NCI-H2227 treated with DMSO at 0.1 percent for 48 hours (cell line): ENCODE results near the gene KRCC1.
"Not testable (repeated sequence)": the region's sequence is repeated elsewhere in the genome, so short reads cannot be mapped to it uniquely, and the experiment has no call there.

Experiments
- DNase-seq: peaks from one replicate; lab custom pipeline; 2025; lab: John Stamatoyannopoulos, UW

Gene KRCC1

DNA sequence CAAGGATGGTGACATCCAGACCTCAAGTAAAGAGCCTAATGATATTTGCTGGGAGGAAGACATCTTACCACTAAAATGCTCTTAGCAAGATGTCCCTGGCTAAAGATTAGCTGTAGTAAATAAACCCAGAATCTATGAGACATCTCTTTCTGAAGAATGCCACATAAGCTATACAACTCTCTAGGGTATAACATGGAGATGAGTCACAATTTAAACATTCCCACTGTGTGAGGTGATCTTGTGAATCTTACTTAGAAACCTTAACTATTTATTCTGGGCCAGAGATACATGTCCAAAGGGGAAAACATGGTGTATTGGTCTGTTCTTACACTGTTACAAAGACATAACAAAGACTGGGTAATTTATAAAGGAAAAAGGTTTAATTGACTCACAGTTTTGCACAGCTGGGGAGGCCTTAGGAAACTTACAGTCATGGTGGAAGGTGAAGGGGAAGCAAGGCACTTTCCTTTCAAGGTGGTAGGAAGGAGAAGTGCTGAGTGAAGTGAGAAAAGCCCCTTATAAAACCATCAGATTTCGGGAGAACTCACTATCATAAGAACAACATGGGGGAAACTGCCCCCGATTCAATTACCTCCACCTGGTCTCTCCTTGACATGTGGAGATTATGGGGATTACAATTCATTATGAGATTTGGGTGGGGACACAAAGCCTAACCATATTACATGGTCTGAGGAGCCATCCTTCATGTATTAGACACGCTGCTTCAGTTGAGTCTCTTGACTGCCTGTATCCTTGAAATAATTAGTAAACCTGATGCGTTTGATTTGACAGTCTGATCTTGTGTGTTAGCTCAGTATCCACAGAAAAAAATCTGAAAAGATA is 17.1 kb downstream of the KRCC1 start:
- DNase-seq, result no peak

DNA sequence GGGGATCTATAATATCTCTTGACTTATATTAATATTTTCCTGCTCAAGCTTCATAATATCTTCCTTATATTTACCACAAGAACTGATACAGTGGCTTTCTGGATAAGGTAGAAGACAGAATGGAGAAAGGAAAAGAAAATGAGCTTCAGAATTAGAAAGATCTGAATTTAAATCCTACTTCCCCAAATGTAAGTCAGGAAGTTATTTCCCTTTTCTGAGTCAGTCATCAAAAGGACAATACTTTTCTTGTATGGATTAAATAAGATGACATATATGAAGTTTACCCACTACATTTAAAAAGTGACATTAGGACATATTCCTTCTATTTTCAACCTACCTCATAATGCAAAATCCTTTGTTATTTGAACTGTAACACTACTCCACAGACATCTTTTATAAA is 19.0 kb downstream of the KRCC1 start:
- DNase-seq, result no peak

DNA sequence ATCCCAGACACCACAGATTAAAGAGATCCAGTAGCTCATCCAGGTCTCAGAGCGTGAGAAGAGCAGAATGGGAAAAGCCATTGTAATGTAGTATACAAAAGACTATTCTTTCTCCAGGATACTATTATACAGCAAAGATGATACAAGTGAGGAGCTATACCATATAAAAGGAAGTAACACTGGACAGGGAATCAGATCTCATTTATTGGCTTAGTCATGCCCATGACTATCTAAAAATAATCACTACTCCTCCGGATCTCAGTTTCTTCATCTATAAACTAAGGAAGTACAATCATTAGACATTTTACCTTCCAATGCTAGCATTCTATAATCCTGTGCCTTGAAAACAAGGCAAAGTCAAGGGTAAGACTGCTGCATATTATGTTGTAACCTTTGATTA is 19.4 kb downstream of the KRCC1 start:
- DNase-seq, result no peak

DNA sequence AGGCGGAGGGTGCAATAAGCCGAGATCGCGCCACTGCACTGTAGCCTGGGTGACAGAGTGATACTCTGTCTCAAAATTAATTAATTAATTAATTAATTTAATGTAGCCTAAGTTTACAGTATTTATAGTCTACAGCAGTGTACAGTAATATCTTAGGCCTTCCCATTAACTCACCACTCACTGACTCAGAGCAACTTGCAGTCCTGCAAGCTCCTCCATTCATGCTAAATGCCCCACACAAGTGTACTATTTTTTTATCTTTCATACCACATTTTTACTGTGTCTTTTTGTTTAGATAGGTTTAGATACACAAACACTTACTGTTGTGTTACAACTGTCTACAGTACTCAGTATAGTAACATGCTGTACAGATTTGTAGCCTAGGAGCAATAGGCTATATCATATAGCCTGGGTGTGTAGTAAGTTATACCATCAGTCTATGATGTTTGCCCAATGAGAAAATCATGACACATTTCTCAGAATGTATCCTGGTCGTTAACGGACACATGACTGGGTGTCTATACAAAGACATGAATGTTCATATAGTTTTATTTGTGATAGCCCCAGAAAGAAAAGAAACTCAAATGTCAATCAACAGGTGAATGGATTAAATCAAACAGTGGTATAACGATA is 23.4 kb downstream of the KRCC1 start:
- no peak for DNase-seq

DNA sequence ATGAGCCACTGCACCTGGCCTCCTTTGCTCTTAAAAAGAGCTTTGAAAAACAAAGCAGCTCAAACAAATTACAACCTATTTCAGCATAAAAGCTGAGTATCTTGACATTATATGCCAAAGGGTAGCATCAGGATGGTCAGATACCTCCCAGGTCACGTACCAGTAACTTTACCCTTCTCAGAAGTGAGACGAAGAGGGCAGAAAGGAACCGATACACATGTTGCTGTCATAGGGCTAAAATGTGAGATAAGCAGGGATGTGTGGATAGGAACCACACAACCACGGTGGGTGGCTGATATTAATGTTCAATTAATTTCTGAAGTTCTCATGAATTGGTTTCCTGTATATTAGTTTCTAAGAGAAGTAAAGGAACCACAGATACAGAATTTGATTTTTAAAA is 26.7 kb downstream of the KRCC1 start:
- no peak for DNase-seq

DNA sequence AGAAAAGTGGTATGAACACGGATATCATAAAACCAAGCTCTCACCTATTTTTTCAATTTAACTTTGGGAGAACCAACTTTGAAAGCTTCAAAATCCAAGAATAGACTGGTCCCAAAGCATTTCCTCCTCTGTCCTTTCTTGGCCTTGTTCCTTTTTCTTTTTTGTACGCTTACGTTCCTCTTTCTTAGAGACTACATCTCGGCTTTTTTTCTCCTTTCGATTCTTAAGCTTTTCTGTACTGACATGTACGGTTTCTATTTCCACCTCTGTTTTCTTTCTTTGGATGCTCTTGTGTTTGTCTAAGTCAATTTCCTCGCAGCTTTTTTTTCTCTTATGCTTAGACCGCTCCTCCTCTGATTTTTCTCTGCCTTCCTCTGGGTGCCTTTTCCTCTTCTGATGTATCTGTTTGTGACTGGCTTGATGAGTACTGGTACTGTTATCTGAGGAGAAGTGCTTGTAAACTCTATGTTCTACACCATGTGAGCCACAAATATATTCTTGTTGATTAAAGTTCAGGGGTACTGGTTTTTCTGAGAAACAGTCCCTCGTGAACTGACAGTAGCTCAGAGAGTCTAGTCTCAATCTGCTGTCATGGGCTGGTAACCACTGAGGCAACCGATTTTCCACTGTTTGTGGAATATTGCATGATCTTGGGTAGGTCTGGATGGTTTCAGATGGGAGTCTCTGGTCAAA is 27.7 kb downstream of the KRCC1 start:
- no peak for DNase-seq

DNA sequence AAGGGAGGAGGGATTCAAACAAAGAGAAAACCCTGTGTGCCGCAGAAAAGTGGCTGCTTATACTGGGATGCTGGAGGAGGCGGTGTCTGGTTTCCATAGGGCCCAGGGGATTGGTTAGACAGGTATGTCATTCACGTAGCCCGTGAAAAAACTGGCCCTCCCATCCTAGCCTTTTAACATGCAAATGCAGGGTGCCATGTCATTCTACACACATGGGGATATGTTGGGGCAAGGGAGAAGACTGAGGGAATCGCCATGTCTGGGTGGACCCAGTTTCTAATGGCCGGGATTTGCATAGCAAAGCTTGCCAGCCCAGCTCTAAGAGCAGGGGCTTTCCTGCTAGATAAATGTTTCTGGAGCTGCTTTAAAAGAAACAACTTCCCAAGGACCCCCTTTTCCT is 31.1 kb downstream of the KRCC1 start:
- DNase-seq, result no peak

DNA sequence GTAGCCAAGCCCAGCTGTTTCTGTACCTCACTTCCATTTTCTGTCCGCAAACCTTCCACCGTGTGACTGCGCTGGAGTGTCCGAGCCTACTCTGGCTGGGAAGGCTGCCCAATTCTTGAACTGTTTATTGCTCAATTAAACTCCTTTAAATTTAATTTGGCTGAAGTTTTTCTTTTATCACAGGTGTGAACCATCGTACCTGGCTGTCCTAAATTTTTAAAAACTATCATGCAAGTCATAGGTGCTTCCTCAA is 33.0 kb downstream of the KRCC1 start:
- DNase-seq, result no peak

DNA sequence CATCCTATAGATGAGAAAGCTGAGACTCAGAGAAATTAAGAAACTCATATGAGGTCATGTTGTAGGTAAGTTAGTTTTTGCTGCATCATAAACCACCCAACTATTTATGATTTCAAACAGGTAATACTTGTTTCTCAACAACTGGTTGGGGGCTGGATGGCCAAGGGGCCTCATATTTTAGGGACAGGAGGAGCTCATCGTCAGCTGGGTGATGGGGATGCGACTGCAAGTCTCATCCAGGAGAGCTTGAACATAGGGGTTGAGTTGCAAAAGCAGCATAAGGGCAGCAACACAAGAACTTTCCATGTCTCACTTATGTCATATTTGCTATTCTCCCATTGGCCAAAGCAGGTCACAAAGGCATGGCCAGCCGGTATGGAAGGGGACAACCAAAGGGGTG is 35.6 kb downstream of the KRCC1 start:
- DNase-seq, result no peak

DNA sequence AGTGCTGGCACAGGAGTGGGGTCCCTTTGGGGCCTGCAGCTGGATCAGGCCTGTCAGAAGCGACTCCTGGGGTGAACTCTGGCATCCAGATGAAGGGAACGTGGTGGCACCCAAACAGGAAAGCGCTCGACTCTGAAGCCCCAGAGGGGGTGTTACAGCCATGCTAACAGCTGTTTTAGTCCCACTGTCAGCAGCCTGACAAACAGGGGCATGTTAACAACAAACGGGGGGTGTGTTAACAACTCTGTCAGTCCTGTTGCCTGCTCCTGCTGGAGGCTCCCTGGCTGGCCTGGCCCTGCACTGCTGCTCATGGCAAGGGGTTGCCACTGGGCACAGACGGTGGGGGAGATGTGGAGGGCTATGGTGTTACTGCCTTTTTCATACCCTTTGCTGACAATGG is 36.7 kb downstream of the KRCC1 start:
- DNase-seq, result no peak

DNA sequence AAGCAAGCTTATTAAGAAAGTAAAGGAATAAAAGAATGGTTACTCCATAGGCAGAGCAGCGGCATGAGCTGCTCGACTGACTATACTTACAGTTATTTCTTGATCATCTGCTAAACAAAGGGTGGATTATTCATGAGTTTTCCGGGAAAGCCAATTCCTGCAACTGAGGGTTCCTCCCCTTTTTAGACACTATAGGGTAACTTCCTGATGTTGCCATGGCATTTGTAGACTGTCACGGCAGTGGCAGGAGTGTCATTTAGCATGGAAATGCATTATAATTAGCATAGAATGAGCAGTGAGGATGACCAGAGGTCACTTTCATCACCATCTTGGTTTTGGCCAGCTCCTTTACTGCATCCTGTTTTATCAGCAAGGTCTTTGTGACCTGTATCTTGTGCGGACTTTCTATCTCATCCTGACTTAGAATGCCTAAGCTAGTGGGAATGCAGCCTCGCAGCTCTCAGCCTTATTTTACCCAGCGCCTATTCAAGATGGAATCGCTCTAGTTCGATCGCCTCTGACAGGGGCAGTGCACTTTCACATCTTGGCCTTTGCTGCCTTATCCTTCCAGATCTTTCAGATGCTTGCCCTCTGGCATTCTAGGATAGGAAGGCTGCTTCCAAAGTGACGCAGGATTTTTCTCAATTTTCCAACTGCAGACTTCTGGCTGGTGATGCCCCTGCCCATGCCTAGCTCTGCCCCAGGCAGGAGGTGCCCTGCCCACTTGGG is 37.3 kb downstream of the KRCC1 start:
- not testable (repeated sequence) for DNase-seq

DNA sequence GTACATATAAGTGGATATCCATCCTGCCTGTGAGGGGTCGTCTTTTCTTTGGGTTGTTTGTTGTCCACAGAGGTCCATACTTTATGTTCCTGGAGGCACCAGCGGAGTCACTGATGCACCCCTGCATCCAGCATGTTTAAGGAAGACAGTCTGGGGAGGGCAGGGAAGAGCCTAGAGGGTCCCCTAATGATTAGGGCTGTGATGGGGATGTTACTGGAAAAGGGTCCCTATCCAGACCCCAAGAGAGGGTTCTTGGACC is 37.9 kb downstream of the KRCC1 start:
- not testable (repeated sequence) for DNase-seq

DNA sequence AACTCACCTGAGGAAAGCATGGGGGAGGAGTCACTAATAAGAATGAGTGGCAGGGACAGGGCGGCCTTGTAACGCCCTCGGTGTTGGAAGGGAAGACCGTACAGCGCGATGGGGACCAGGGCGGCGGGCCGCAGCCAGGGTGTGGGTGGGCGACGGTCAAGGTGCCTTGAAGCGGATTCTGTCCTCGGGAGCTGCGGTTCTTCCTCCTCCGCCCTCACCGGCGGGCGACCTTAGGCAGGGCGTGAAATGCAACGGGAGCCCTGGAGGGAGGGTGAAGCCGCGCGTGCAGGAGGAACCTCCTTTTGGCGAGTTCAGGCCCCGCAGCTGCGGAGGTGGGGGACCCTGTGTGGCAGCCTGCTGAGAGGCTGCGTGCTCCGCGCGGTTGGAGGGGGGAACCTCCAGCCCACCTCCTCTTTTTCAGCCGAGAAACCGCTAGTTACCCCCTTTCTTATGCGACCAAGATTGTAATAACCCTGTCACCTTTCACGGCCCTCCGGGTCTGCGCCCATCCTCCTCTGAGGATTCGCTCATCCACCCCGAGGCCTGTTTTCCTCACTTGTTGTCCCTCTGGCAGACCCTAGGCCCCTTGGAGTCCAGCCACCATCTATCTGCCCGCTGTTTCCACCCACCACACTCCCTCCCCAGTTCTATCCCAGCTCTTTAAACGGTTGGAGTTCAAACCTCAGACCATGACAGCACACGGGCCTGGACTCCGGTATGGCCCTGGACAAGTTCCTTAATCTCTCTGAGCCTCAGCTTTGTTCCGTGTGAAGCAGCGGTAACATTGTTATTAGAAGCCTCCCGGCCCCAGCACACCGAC is 38.4 kb downstream of the KRCC1 start:
- DNase-seq, result peak; percentile 85

DNA sequence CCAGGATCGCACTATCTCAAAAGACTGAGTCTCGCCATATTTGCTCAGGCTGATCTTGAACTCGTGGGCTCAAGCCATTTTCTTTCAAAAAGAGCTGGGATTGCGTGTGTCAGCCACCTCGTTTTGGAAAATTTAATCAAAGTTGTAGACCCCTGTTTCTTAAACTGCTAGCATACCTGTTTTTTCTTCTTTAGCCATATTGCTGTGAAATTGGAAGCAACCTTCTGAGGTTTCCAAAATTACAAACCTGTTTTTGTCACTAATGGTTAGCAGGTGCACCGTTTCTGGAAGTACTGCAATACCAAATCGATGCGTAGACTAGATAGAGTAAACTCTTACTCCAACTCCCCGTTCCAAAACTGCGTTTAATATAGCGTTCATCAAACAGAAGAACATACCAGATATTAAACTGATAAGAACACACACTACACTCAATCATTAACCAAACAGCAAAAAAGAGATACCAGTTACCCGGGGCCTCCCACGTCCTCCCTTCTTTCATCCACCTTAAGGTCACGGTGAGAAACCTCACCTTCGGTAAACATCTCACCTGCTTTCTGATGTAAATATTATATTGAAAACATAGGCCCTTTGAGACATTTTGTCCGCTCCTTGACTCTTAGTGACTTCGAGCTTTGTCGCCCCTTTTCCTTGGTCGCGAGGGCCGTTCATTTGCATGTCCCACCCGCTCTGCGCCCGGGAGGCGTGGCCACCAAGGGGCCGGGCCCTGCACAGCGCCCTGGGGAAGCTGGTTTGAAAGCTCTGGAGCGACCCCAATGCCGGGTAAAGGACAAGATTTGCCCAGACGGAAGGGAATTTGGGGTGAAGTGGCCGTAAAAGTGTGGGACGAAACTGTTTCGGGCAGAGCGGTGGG is 39.3 kb downstream of the KRCC1 start, which contains the start of gene RNU2-63P:
Gene RNU2-63P, minus strand, starts transcription at position 462 of the 874 bp plus-strand sequence.
- DNase-seq, result peak; percentile 85

DNA sequence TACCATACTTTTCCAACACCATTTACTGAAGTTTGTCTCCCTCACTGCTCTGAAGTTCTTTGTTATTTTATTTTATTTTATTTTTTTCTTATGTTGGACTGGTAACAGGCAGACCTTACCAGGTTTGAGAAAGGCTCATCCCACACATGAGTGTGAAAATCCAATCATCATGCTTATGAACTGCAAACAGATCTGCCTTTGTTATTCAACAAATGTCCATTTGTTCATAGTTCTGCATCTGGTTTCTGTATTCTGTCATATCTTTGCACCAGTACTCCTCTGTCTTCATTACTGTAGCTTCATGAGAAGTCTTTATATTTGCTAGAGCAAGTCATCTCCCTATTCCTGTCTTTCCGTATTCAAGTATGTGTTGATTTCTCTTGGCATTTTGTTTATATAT is 44.6 kb downstream of the KRCC1 start:
- no peak for DNase-seq

DNA sequence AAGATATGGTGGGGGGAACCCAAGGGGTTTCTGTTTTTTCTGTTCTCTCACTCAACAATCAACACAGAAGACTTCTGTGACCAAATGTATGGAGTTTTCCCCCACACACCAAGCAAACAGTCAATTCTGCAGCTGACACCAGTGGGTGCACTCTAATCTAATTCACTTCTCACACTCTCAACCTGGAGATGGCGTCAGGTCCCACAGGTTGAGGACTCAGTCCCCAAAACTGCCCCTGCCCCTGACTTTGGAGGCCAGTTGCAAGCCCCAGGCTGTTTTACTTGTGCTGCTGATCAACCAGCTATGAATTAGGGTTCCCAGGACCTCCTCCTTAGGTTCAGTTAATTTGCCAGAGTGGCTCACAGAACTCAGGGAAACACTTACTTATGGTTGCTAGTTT is 45.4 kb downstream of the KRCC1 start:
- no peak for DNase-seq

DNA sequence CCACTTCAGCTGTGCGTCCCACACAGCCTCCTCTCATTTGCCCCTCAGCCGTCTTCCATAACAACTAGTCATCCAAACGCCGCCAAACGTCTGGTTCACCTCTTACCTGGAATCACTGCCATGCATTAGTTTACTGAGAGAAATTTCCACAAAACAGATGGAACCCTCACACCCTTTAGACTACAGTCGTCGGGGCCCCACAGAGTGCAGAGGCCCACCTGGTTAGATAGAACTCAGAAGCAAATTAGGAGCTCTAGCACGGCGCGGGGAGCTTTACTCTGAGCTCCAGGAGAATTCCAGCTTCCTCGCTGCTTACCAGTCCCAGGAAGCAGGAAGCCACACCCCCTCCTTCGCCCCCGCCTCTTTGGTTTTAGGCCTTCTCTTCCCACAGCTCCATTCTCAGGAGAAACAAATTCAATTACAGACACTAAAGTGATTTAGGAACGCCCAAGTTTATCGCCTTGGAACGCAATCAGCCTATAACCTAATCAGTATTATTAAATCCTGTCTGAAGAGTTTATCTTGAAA is 48.6 kb downstream of the KRCC1 start:
- no peak for DNase-seq

DNA sequence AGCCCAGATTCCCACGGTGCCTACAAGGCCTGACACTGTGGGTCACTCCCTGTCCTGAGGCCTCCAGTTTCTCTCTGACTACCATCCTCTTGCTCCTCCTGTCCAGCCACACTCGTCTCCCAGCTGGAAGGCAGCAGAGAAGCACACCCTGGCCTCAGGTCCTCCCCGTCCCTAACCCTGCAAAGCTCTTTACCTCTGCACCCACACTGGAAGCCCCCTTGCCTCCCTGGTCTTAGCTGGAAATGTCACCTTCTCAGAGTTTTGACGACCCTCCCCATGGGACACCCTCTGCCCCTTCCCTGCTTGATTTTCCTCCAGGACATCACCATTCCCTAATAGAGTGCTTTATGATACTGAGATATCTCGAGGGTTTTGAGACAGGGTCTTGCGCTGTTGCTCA is 49.8 kb downstream of the KRCC1 start:
- DNase-seq, result no peak

DNA sequence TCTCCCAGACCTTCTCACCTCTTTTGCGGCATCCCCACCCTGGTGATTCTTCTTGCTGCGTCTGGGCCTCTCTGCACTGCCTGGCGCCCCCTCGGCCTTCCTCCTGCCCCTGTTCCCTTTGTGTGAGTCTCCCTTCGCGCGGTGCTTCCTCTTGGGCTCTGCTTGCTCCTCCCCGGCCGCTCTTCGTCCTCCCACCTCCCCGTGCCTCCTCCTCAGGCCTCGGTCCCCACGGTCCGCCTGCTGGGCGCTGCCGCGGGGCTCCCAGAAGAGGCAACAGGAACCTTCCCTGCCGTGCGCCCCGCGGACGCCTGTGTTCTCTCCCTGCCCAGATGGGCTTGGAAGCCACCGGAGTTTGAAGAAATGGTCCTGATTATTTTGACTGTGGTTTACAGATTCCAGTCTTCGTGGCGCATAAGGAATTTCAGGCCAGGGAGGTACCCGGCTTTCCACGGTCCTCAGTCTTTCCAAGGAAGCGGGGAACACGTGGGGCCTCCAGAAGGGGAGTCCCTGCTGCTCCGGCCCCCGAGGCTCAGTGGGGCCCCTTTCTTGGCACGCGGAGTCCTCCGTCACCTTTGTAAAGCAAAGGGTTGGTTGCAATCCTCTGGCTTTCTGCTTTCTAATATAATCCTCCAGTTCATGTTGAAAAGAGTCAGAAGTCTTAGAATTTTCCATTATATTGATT is 52.4 kb downstream of the KRCC1 start:
- DNase-seq, result peak; percentile 20

DNA sequence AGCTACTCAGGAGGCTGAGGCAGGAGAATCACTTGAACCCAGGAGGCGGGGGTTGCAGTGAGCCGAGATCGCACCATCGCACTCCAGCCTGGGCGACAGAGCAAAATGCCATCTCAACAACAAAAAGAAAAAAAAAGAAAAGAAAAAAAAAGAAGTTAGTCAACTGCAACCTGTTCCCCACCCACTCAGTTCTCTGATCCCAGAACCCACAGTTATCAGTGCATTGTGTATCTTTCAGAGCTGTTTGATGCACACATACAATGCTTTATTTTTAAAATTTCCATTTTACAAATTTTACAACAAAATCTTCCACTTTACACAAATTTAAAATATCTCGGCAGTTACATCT is 53.2 kb downstream of the KRCC1 start:
- no peak for DNase-seq
